ENCODE data around the gene SH3TC2.

DNA sequence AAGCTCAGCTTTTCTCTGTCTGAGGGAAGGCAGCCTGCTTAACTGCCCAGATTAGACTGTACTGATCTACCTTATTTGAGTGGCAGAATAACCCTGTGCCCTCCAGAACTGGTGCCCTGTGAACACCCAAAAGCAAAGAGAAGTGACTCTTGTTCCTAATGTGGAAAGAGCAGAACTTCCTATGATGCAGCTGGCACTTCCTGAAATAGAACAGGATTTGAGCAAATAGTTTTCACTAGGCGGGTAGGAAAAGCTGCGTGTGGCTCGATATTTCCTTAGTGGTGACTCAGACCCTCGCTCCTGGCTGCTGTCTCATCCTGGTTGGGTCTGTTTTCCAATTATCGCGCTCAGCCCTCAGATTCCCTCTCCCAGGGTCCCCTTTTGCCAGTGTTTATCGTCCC lies 89.9 kb downstream of the SH3TC2 start:
- TF ChIP-seq POLR2AphosphoS5 (IDR thresholded peaks at IDR 0.05), result peak in 2 of 3 donors; percentile 14 to 47
- TF ChIP-seq, protein P1, sequence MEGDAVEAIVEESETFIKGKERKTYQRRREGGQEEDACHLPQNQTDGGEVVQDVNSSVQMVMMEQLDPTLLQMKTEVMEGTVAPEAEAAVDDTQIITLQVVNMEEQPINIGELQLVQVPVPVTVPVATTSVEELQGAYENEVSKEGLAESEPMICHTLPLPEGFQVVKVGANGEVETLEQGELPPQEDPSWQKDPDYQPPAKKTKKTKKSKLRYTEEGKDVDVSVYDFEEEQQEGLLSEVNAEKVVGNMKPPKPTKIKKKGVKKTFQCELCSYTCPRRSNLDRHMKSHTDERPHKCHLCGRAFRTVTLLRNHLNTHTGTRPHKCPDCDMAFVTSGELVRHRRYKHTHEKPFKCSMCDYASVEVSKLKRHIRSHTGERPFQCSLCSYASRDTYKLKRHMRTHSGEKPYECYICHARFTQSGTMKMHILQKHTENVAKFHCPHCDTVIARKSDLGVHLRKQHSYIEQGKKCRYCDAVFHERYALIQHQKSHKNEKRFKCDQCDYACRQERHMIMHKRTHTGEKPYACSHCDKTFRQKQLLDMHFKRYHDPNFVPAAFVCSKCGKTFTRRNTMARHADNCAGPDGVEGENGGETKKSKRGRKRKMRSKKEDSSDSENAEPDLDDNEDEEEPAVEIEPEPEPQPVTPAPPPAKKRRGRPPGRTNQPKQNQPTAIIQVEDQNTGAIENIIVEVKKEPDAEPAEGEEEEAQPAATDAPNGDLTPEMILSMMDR (IDR thresholded peaks at IDR 0.05), result no peak
